GM12878 (cell line): ENCODE measurements around the gene TGM5. TPM values are rescaled to one million over a fixed set of nuclear protein-coding genes. Genes with fewer than 3 reads are reported as not detected.

ENCODE experiments used
- BCLAF1 ChIP-seq: fragments of 450-650 bp; IDR thresholded peaks from 2 replicates; pipeline ENCODE4 v1.6.1; 2017; ENCODE audit warnings: antibody characterized with exemption, mild to moderate bottlenecking, moderate library complexity
- CUX1 ChIP-seq: IDR thresholded peaks from 2 replicates; pipeline ENCODE4 v1.6.1; 2012; ENCODE audit warnings: improper control_type of control experiment, low read depth, low read length; ENCODE audit not compliant: insufficient replicate concordance
- IRF5 ChIP-seq: fragments of 450-650 bp; IDR thresholded peaks from 2 replicates; pipeline ENCODE4 v1.6.1; 2017; ENCODE audit warnings: borderline replicate concordance
- MEF2A ChIP-seq: IDR thresholded peaks from 2 replicates; pipeline ENCODE4 v1.6.1; 2011; ENCODE audit warnings: low read depth, mild to moderate bottlenecking, low read length, moderate library complexity; ENCODE audit not compliant: insufficient read depth
- SIX5 ChIP-seq: IDR thresholded peaks from 2 replicates; pipeline ENCODE4 v1.6.1; 2011; ENCODE audit warnings: mild to moderate bottlenecking, low read depth, low read length, moderate library complexity; ENCODE audit not compliant: severe bottlenecking
- TBL1XR1 ChIP-seq: IDR thresholded peaks from 2 replicates; pipeline ENCODE4 v1.6.1; 2012; ENCODE audit warnings: low read depth, low read length, improper control_type of control experiment
- ZSCAN29 ChIP-seq: fragments of 450-650 bp; IDR thresholded peaks from 2 replicates; pipeline ENCODE4 v1.6.1; 2017; ENCODE audit warnings: mild to moderate bottlenecking, moderate library complexity
- ZZZ3 ChIP-seq: IDR thresholded peaks from 2 replicates; pipeline ENCODE4 v1.6.1; 2011; ENCODE audit warnings: low read depth; ENCODE audit not compliant: control insufficient read depth, insufficient read length
- polyA plus RNA-seq, 11 experiments: library from polyadenylated mRNA; depleted of rRNA in 4 of 11; unstranded in 6 of 11; stranded (reverse) in 5 of 11; fragments of >200 nt; fragmentation: Nextera tagmentation in 4 of 11; fragmentation: Illumina TruSeq in 1 of 11; extraction: Ambion mirVana in 4 of 11; extraction: Trizol in 1 of 11; gene quantifications; 1 replicate in 1 of 11; 2 replicates in 10 of 11; pipeline versions ENCODE4 v1.2.1 to v1.2.3, GENCODE V29; 2011 to 2016; ENCODE audit warnings: inconsistent platforms in 2 of 11, missing spikeins in 2 of 11, low read depth in 1 of 11
- total RNA-seq, 4 experiments: library from RNA; depleted of rRNA in 3 of 4; stranded (reverse); fragments of >200 nt in 3 of 4; fragmentation: Illumina TruSeq in 1 of 4; extraction: Trizol in 1 of 4; gene quantifications; 2 replicates each; pipeline versions ENCODE4 v1.2.1 to v1.2.3, GENCODE V29; 2013 to 2021
- TF ChIP-seq, protein P1 (sequence below): IDR thresholded peaks from 2 replicates; pipeline ENCODE4 v1.6.1; 2011; ENCODE audit warnings: borderline replicate concordance, low read depth, mild to moderate bottlenecking, moderate library complexity, low read length; ENCODE audit not compliant: insufficient read depth, poor library complexity, severe bottlenecking
- TF ChIP-seq, protein P2 (sequence below): fragments of 450-650 bp; formaldehyde crosslinking; IDR thresholded peaks from 2 replicates; pipeline ENCODE4 v1.4.0; 2022; ENCODE audit warnings: mild to moderate bottlenecking, moderate library complexity

TGM5 gene
- total and polyA plus RNA-seq, 10 of the 15 experiments (the other 5 are each of a cell fraction or from before 2014, with no cell fraction given): 4.4 to 27.1 (median 5.6) TPM

DNA sequence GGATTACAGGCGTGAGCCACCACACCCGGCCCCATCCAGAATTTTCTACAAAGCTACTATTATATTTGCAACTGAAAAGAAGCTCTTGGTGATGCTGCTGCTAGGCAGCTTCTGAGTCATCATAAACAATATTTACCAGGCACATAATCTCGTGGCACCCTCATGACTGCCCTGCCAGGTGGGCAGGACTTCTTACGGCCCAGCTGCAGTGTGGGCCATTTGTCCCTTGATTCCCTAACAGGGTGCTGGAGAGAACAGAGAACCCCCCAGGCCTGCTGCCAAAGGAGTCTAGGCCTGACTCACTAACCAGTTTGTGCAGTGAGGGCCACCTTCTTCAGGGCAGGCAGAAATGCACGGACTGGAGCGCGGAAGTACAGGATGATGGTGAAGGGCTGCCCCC lies 50.8 kb downstream of the TGM5 start (continued):
- TF ChIP-seq IRF5: no peak
- TF ChIP-seq MEF2A: no peak
- TF ChIP-seq, protein P1, sequence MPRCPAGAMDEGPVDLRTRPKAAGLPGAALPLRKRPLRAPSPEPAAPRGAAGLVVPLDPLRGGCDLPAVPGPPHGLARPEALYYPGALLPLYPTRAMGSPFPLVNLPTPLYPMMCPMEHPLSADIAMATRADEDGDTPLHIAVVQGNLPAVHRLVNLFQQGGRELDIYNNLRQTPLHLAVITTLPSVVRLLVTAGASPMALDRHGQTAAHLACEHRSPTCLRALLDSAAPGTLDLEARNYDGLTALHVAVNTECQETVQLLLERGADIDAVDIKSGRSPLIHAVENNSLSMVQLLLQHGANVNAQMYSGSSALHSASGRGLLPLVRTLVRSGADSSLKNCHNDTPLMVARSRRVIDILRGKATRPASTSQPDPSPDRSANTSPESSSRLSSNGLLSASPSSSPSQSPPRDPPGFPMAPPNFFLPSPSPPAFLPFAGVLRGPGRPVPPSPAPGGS: no peak
- TF ChIP-seq SIX5: no peak
- TF ChIP-seq BCLAF1: no peak
- no peak for TF ChIP-seq ZSCAN29
- TF ChIP-seq TBL1XR1: no peak
- no peak for TF ChIP-seq ZZZ3
- no peak for TF ChIP-seq CUX1
- TF ChIP-seq, protein P2, sequence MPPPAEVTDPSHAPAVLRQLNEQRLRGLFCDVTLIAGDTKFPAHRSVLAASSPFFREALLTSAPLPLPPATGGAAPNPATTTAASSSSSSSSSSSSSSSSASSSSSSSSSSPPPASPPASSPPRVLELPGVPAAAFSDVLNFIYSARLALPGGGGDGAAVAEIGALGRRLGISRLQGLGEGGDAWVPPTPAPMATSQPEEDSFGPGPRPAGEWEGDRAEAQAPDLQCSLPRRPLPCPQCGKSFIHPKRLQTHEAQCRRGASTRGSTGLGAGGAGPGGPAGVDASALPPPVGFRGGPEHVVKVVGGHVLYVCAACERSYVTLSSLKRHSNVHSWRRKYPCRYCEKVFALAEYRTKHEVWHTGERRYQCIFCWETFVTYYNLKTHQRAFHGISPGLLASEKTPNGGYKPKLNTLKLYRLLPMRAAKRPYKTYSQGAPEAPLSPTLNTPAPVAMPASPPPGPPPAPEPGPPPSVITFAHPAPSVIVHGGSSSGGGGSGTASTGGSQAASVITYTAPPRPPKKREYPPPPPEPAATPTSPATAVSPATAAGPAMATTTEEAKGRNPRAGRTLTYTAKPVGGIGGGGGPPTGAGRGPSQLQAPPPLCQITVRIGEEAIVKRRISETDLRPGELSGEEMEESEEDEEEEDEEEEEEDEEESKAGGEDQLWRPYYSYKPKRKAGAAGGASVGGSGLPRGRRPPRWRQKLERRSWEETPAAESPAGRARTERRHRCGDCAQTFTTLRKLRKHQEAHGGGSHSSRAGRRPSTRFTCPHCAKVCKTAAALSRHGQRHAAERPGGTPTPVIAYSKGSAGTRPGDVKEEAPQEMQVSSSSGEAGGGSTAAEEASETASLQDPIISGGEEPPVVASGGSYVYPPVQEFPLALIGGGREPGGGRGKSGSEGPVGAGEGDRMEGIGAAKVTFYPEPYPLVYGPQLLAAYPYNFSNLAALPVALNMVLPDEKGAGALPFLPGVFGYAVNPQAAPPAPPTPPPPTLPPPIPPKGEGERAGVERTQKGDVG (CRISPR knock-in tag): no peak
